Smooth muscle cell (in vitro differentiated cells): ENCODE results near the gene CERS3. TPM values are rescaled to one million over a fixed set of nuclear protein-coding genes. Genes with fewer than 3 reads are reported as not detected.

Source experiments
- DNase-seq: peaks from one replicate; lab custom pipeline; 2025; ENCODE audit not compliant: unreplicated experiment; lab: John Stamatoyannopoulos, UW
- H2AFZ ChIP-seq: fragments of 200-600 bp; sonication (generic); 2 replicates; pipeline ENCODE4 v1.6.0; 2016; ENCODE audit warnings: antibody characterized with exemption, low read depth, mild to moderate bottlenecking
- H3F3A ChIP-seq: fragments of 200-600 bp; sonication (generic); 2 replicates; pipeline ENCODE4 v1.6.0; 2017; ENCODE audit warnings: antibody characterized with exemption, low read depth
- H3K27ac ChIP-seq: fragments of 200-600 bp; sonication (generic); 2 replicates; pipeline ENCODE4 v1.5.1; 2016; ENCODE audit warnings: low read depth, mild to moderate bottlenecking
- H3K27me3 ChIP-seq: fragments of 200-600 bp; sonication (generic); 2 replicates; pipeline ENCODE4 v1.6.1; 2016; ENCODE audit warnings: low read depth, mild to moderate bottlenecking
- H3K36me3 ChIP-seq: fragments of 200-600 bp; sonication (generic); 2 replicates; pipeline ENCODE4 v1.5.1; 2016; ENCODE audit warnings: low read depth
- H3K4me1 ChIP-seq: fragments of 200-600 bp; sonication (generic); 2 replicates; pipeline ENCODE4 v1.5.1; 2016; ENCODE audit warnings: low read depth
- H3K4me2 ChIP-seq: fragments of 200-600 bp; sonication (generic); 2 replicates; pipeline ENCODE4 v1.6.0; 2016; ENCODE audit warnings: mild to moderate bottlenecking
- H3K4me3 ChIP-seq: fragments of 200-600 bp; sonication (generic); 2 replicates; pipeline ENCODE4 v1.5.1; 2016; ENCODE audit warnings: mild to moderate bottlenecking
- H3K79me2 ChIP-seq: fragments of 200-600 bp; sonication (generic); 2 replicates; pipeline ENCODE4 v1.6.0; 2016; ENCODE audit warnings: low read depth, mild to moderate bottlenecking
- H3K9ac ChIP-seq: fragments of 200-600 bp; sonication (generic); 2 replicates; pipeline ENCODE4 v1.6.0; 2016; ENCODE audit warnings: low read depth
- H3K9me3 ChIP-seq: fragments of 200-600 bp; sonication (generic); replicated peaks from 2 replicates; pipeline ENCODE4 v1.5.1; 2016; ENCODE audit warnings: low read depth
- H4K20me1 ChIP-seq: fragments of 200-600 bp; sonication (generic); 2 replicates; pipeline ENCODE4 v1.6.0; 2016; ENCODE audit warnings: low read depth
- WGBS: methylation state at CpG from one replicate; pipeline ENCODE4 v1.1.7; 2016; ENCODE audit warnings: low lambda C conversion rate; 5-methylcytosine and 5-hydroxymethylcytosine counted together
- polyA plus RNA-seq: library from polyadenylated mRNA; unstranded; fragments of >200 nt; fragmentation: Nextera tagmentation; extraction: Ambion mirVana; gene quantifications from 2 replicates; pipeline ENCODE4 v1.2.1, GENCODE V29; 2016
- total RNA-seq: library from RNA; depleted of rRNA; stranded (reverse); fragments of >200 nt; gene quantifications from 2 replicates; pipeline ENCODE4 v1.2.3, GENCODE V29; 2014
- TF ChIP-seq, protein P1 (sequence below): fragments of 200-600 bp; sonication (generic); IDR thresholded peaks from 2 replicates; pipeline ENCODE4 v1.5.1; 2017; ENCODE audit warnings: borderline replicate concordance, mild to moderate bottlenecking, antibody characterized with exemption; ENCODE audit not compliant: insufficient read depth, poor library complexity, severe bottlenecking

Gene CERS3
- total and polyA plus RNA-seq, 2 experiments from 2014 or later = 0.87 to 6.3 TPM

DNA sequence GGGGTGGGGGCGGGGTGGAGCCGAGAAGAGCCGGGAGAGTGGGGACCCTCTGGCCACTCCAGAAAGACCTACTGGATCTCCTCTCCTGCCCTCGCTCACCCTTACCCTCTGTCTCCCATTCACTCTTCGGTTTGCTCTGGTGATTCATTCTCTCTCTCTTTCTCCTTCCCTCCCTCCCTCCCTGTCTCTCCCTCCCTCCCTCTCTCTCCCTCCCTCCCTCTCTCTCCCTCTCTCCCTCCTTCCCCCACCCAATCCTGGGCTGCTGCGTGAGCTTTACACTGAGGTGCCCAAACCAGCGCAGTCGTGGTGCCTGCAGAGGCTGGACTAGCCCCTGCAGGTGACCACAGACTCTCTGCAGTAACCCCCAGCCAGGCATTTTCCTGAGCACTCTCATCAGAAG is 154.8 kb downstream of the CERS3 start:
- H3K36me3 ChIP-seq = no peaks in the 10 kb centered on the region
- H3K9ac ChIP-seq = no peak overlapping the region
- peaks cover 35% of the 10 kb centered on the region for H3K27me3 ChIP-seq
- TF ChIP-seq, protein P1, sequence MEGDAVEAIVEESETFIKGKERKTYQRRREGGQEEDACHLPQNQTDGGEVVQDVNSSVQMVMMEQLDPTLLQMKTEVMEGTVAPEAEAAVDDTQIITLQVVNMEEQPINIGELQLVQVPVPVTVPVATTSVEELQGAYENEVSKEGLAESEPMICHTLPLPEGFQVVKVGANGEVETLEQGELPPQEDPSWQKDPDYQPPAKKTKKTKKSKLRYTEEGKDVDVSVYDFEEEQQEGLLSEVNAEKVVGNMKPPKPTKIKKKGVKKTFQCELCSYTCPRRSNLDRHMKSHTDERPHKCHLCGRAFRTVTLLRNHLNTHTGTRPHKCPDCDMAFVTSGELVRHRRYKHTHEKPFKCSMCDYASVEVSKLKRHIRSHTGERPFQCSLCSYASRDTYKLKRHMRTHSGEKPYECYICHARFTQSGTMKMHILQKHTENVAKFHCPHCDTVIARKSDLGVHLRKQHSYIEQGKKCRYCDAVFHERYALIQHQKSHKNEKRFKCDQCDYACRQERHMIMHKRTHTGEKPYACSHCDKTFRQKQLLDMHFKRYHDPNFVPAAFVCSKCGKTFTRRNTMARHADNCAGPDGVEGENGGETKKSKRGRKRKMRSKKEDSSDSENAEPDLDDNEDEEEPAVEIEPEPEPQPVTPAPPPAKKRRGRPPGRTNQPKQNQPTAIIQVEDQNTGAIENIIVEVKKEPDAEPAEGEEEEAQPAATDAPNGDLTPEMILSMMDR = no peak
- H3K27ac ChIP-seq = no peak overlapping the region
- H3K9me3 ChIP-seq = no peaks in the 10 kb centered on the region
- H3F3A ChIP-seq = no peaks in the 10 kb centered on the region
- 0% methylated on average over 3 of the region's 8 CpGs for WGBS
- no peak overlapping the region for H2AFZ ChIP-seq
- H3K79me2 ChIP-seq = no peaks in the 10 kb centered on the region
- H3K4me2 ChIP-seq = no peak overlapping the region
- DNase-seq = no peak
- H4K20me1 ChIP-seq = no peaks in the 10 kb centered on the region
- H3K4me3 ChIP-seq = no peak overlapping the region
- H3K4me1 ChIP-seq = no peaks in the 10 kb centered on the region

GRCh38 chr15:100373120-100373896 is 155.4 kb downstream of the CERS3 start:
- TF ChIP-seq, protein P1 = no peak
- no peak for DNase-seq
- Histone ChIP-seq H3K9me3 (no peaks in the 10 kb centered on the region), H3K4me1 (no peaks in the 10 kb centered on the region), H3K79me2 (no peaks in the 10 kb centered on the region), H3K27ac (no peak overlapping the region), H3K36me3 (no peaks in the 10 kb centered on the region), H3F3A (no peaks in the 10 kb centered on the region), H3K27me3 (peaks cover 35% of the 10 kb centered on the region), H2AFZ (no peak overlapping the region), H3K9ac (no peak overlapping the region), H3K4me3 (peak overlapping the region; percentile 38), H3K4me2 (peak overlapping the region; percentile 78), H4K20me1 (no peaks in the 10 kb centered on the region)
- 6% methylated on average over 32 of the region's 82 CpGs for WGBS

DNA sequence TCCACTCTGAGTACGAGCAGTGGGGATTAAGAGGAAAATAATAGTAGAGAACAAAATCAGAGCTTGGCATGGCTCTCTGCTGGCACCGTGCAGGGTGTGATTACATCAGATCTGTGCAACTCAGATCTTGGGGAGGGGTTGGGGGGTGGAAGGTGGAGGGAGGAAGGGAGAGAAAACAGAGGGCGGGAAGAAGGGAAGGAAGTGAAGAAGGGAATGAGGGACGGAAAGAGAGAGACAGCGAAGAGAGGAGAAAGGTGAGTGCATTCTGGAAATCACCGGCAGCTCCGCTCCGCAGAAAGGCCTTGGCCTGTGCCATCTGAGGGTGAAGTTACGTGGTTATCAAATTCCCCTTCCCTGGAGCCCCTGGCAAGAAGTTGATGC is 156.0 kb downstream of the CERS3 start:
- no peaks in the 10 kb centered on the region for H3F3A ChIP-seq
- DNase-seq = no peak
- no peaks in the 10 kb centered on the region for H3K36me3 ChIP-seq
- no peak overlapping the region for H2AFZ ChIP-seq
- H4K20me1 ChIP-seq = no peaks in the 10 kb centered on the region
- peaks cover 35% of the 10 kb centered on the region for H3K27me3 ChIP-seq
- no peaks in the 10 kb centered on the region for H3K79me2 ChIP-seq
- WGBS = 26% methylated on average over 8 of the region's 9 CpGs
- H3K27ac ChIP-seq = no peak overlapping the region
- H3K4me2 ChIP-seq = peak overlapping the region; percentile 78
- H3K9ac ChIP-seq = no peak overlapping the region
- peak overlapping the region; percentile 38 for H3K4me3 ChIP-seq
- H3K9me3 ChIP-seq = no peaks in the 10 kb centered on the region
- TF ChIP-seq, protein P1 = no peak
- no peaks in the 10 kb centered on the region for H3K4me1 ChIP-seq

- WGBS = 85% methylated on average over 2 of the region's 2 CpGs
- no peak overlapping the region for H3K9ac ChIP-seq
- H3K36me3 ChIP-seq = no peaks in the 10 kb centered on the region
- peaks cover 3% of the 10 kb centered on the region for H3K27me3 ChIP-seq
- no peaks in the 10 kb centered on the region for H3K4me1 ChIP-seq
- no peak overlapping the region for H3K27ac ChIP-seq
- DNase-seq = no peak
- TF ChIP-seq, protein P1 = no peak
- no peak overlapping the region for H2AFZ ChIP-seq
- H3K4me2 ChIP-seq = no peak overlapping the region
- no peaks in the 10 kb centered on the region for H3K79me2 ChIP-seq
- H3F3A ChIP-seq = peaks cover 6% of the 10 kb centered on the region
- H3K4me3 ChIP-seq = no peak overlapping the region
- H4K20me1 ChIP-seq = no peaks in the 10 kb centered on the region
- no peaks in the 10 kb centered on the region for H3K9me3 ChIP-seq
Measured at GRCh38 chr15:100355342-100355741, 173.4 kb downstream of the CERS3 start.
